Activated CD4-positive, alpha-beta T cell treated with anti-CD3 and anti-CD28 coated beads, Interleukin-10, Interleukin-2, amounts not matched to agents 100 ng/mL and 50 ng/mL, durations not matched to agents 16 hours and 8 hours (primary cell): Measurements from ENCODE around the gene BPIFA3.

Experiments used
- DNase-seq: peaks from one replicate; pipeline ENCODE4 v3.0.0-alpha.2; 2020

The BPIFA3 gene

DNA sequence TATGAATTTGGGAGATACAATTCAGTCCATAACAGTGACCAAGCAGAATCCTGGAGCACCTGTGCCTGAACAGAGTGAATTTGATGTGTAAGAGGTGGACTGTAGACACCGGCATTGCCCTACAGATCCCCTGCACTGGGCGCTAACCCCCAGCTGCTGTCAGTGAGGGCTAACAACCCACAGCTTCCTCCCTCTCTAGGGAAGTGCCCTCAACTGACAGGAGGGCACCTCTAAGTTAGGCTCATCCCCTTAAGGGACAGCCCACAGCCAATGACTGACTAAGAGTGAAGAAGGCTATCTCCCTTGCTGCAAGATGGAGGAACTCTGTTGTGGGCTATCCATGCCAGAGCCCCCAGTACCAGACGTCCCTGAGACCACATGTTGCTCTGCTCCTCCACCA is 50.5 kb downstream of the BPIFA3 start:
- no peak for DNase-seq

DNA sequence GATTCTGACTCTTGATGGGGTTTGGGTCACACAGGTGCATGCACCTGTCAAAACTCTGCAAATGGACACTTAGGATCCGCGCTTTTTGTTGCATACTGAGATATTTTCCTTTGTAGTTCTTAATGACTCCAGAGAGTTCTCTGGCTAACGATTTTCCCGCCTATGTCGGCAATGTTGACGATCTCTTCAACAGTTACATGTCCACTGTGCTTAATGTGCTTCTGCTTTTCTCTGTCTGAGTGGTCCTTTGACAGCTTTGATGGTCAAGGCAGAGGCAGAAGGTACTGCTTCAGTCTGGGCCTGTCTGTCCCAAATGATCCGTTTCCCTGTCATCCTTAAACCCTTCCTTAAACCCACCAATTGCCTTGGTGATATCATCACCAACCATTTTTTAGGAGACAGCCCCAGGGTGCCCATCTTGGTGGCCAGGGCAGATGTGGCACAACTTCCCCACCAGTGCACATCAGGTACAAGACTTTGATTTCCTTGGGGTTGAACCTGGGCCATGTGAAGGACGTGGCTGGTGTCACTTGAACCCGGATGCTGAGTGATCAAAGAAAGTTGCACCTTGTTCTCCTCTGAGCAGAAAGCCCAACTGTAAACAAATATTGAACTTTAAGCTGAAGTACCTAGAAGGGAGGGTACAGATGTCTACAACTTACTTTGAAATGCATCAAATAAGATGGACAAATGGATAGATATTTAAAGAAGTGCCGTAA is 55.2 kb downstream of the BPIFA3 start:
- no peak for DNase-seq

DNA sequence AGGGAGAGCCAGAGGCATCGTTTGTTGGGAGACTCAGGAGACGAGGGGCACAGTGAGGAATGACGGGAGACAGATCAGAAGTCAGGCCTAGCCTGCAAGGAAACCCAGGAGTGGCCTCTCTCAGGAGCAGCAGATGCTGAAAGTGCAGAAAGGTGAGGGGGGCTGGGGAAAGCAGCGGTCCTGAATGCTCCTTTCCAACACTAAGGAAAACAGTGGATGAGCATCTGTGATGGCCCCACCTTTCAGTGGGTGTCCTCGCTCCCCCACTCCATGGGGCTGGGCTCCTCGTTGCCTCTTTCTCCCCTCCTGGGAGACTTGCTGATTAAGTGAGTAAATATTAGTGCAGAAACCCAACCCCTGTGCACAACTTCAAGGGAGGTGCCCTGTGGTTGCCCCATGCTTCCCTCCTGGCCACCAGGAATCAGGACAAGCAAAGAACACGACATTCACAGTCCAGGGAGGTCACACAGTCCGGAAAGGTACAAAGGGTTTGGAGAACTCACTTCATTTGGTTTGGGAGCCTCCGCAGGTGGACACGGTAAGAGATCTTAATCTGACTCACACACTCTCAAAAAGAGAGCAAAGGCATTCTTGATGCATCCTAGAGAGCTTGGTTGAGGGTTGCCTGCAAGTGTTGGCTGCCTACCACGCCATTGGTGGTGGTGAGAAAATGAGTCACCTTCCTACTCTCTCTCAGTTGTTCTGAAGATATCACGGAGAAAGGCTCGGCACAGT is 56.1 kb downstream of the BPIFA3 start:
- peak; percentile 57 for DNase-seq

- no peak for DNase-seq
Observed at GRCh38 chr20:33275215-33275614, 58.1 kb downstream of the BPIFA3 start.

- no peak for DNase-seq
Observed at GRCh38 chr20:33275871-33276270, 58.7 kb downstream of the BPIFA3 start.

GRCh38 chr20:33276303-33277113 is 59.4 kb downstream of the BPIFA3 start:
- no peak for DNase-seq
